CD4-positive, alpha-beta T cell (primary cell): ENCODE data around the gene LRP1B. TPM values are rescaled to one million over a fixed set of nuclear protein-coding genes. Genes with fewer than 3 reads are reported as not detected.

Source experiments
- ATAC-seq: fragments of 200-7000 bp; cut with Tn5 transposase; one replicate; pipeline ENCODE4 v1.10.0; 2022; ENCODE audit warnings: mild to moderate bottlenecking; ENCODE audit not compliant: poor library complexity
- CTCF ChIA-PET: fragments of 350-600 bp; sonication (Branson Sonifier 250); formaldehyde crosslinking; loops from one replicate; lab custom pipeline; 2021; ENCODE audit warnings: antibody characterized with exemption, inconsistent platforms; lab: Charles Lee
- POLR2A ChIA-PET: fragments of 350-600 bp; sonication (Branson Sonifier 250); formaldehyde crosslinking; loops from one replicate; lab custom pipeline; 2021; ENCODE audit warnings: antibody characterized with exemption, inconsistent platforms; lab: Charles Lee
- DNase-seq, 14 experiments: peaks; one replicate each; pipeline ENCODE4 v3.0.0-alpha.2; 2013 to 2020; ENCODE audit warnings: mixed read lengths in 2 of 14
- H3K27ac ChIP-seq, 2 donors: one replicate each; pipeline versions ENCODE4 v1.5.1 to v1.7.0; 2013; ENCODE audit warnings: low read length in 2 of 2, low read depth in 1 of 2, mild to moderate bottlenecking in 1 of 2
- H3K27me3 ChIP-seq, 2 experiments: 1 replicate in 1 of 2; 2 replicates in 1 of 2; pipeline versions ENCODE4 v1.6.1 to v1.7.0; 2013; ENCODE audit warnings: low read length in 2 of 2, control low read depth in 1 of 2, mild to moderate bottlenecking in 1 of 2, moderate library complexity in 1 of 2; ENCODE audit not compliant: insufficient read depth in 2 of 2, control insufficient read depth in 1 of 2
- H3K36me3 ChIP-seq: one replicate; pipeline ENCODE4 v1.6.1; 2013; ENCODE audit warnings: low read length, control low read depth; ENCODE audit not compliant: insufficient read depth
- H3K4me1 ChIP-seq: one replicate; pipeline ENCODE4 v1.6.1; 2013; ENCODE audit warnings: low read length, control low read depth; ENCODE audit not compliant: insufficient read depth
- H3K4me3 ChIP-seq: one replicate; pipeline ENCODE4 v1.5.1; 2013; ENCODE audit warnings: mild to moderate bottlenecking, low read length, moderate library complexity
- H3K9me3 ChIP-seq, 2 experiments: 1 replicate in 1 of 2; 2 replicates in 1 of 2; pipeline versions ENCODE4 v1.6.1 to v1.7.0; 2013; ENCODE audit warnings: low read length in 2 of 2, mild to moderate bottlenecking in 2 of 2, control low read depth in 1 of 2, moderate library complexity in 1 of 2; ENCODE audit not compliant: control insufficient read depth in 1 of 2, insufficient read depth in 1 of 2
- H3K27ac Mint-ChIP-seq: one replicate; pipeline ENCODE4 v1.8.0; 2020; ENCODE audit warnings: mixed read lengths
- H3K27me3 Mint-ChIP-seq: one replicate; pipeline ENCODE4 v1.8.0; 2021; ENCODE audit warnings: mixed read lengths
- H3K36me3 Mint-ChIP-seq: one replicate; pipeline ENCODE4 v1.8.0; 2021; ENCODE audit warnings: low read depth, mixed read lengths
- H3K4me1 Mint-ChIP-seq: one replicate; pipeline ENCODE4 v1.8.0; 2021; ENCODE audit warnings: low read depth, mixed read lengths
- H3K4me3 Mint-ChIP-seq: one replicate; pipeline ENCODE4 v1.8.0; 2020; ENCODE audit warnings: mild to moderate bottlenecking, mixed read lengths
- H3K9me3 Mint-ChIP-seq: one replicate; pipeline ENCODE4 v1.8.0; 2020; ENCODE audit warnings: mixed read lengths
- intact Hi-C, 2 experiments: fragments of 100-400 bp; cut with DNase I in 1 of 2; cut with micrococcal nuclease in 1 of 2; formaldehyde crosslinking; loops; one replicate each; pipeline versions ENCODE4 v1.15.1 to v1.9.0; 2023 to 2025; cut with DNase I, micrococcal nuclease
- total RNA-seq, 174 experiments: library from RNA in 2 of 174; stranded (reverse) in 2 of 174; gene quantifications; one replicate each; pipeline ENCODE4 v1.2.3 and lab custom pipeline; 2021 to 2026
- TF ChIP-seq, protein P1 (sequence below): fragments of 200-600 bp; IDR thresholded peaks from one replicate; pipeline ENCODE4 v1.8.0; 2022; ENCODE audit warnings: antibody characterized with exemption, mild to moderate bottlenecking

The LRP1B gene
- total RNA-seq, 2 experiments from 2014 or later: not detected

DNA sequence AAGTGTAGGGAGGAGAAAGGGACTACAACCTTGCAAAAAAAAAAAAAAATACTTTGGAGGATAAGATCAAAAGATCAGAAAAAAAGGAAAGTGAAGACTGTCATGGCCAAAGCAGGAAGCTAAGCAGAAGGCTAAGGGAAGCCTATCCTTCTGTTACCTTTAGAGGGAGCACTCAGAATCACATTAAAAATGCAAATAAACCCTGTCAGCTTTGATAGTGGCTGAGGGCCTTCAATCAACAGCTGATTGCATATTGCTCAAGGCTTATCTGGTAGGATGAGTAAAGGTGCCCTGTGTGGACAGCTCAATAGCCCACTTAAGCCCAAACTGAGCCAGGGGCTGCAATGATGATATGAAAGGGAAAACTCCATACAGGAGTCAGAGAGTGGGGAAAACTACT, 1021.2 kb downstream of the LRP1B start:
- no peak overlapping the region for H3K27ac Mint-ChIP-seq
- Histone ChIP-seq H3K4me1 (no peaks in the 10 kb centered on the region), H3K27ac (no peak overlapping the region), H3K27me3 (no peaks in the 10 kb centered on the region), H3K4me3 (no peak overlapping the region), H3K36me3 (no peaks in the 10 kb centered on the region), H3K9me3 (peaks cover 0 to 7% of the 10 kb centered on the region in 2 experiments)
- POLR2A ChIA-PET: no interaction called here
- H3K4me1 Mint-ChIP-seq: no peaks in the 10 kb centered on the region
- CTCF ChIA-PET: no interaction called here
- H3K9me3 Mint-ChIP-seq: peaks cover 7% of the 10 kb centered on the region
- intact Hi-C loops: no loop called here
- TF ChIP-seq, protein P1, sequence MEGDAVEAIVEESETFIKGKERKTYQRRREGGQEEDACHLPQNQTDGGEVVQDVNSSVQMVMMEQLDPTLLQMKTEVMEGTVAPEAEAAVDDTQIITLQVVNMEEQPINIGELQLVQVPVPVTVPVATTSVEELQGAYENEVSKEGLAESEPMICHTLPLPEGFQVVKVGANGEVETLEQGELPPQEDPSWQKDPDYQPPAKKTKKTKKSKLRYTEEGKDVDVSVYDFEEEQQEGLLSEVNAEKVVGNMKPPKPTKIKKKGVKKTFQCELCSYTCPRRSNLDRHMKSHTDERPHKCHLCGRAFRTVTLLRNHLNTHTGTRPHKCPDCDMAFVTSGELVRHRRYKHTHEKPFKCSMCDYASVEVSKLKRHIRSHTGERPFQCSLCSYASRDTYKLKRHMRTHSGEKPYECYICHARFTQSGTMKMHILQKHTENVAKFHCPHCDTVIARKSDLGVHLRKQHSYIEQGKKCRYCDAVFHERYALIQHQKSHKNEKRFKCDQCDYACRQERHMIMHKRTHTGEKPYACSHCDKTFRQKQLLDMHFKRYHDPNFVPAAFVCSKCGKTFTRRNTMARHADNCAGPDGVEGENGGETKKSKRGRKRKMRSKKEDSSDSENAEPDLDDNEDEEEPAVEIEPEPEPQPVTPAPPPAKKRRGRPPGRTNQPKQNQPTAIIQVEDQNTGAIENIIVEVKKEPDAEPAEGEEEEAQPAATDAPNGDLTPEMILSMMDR: no peak
- H3K4me3 Mint-ChIP-seq: no peak overlapping the region
- ATAC-seq: no peak
- no peak for DNase-seq
- no peaks in the 10 kb centered on the region for H3K36me3 Mint-ChIP-seq
- no peaks in the 10 kb centered on the region for H3K27me3 Mint-ChIP-seq

DNA sequence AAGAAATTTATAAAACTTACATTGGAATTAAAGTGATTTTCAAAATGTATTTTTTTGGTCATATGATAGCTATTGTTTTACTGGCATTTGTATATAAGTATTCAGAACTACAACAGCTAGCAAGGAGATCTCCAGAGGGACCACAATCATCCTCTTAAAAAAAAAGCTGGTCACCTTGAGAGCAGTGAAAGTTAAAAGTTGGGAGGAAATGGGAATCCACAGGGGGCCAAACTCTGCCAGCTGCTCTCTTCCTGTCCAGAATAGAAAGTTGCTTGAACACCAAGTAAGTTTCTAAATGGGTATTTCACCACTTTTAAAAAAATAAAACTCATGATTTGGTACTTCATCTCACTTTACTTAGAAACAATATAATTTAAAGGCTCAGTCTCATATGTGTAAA, 1025.1 kb downstream of the LRP1B start:
- Histone ChIP-seq H3K27me3 (no peaks in the 10 kb centered on the region), H3K4me1 (no peaks in the 10 kb centered on the region), H3K9me3 (no peaks in the 10 kb centered on the region), H3K36me3 (no peaks in the 10 kb centered on the region), H3K27ac (no peak overlapping the region), H3K4me3 (no peak overlapping the region)
- Mint-ChIP-seq H3K4me3 (no peak overlapping the region), H3K9me3 (peaks cover 17% of the 10 kb centered on the region), H3K27me3 (no peaks in the 10 kb centered on the region), H3K36me3 (no peaks in the 10 kb centered on the region), H3K27ac (no peak overlapping the region), H3K4me1 (no peaks in the 10 kb centered on the region)
- POLR2A ChIA-PET: no interaction called here
- TF ChIP-seq, protein P1: no peak
- CTCF ChIA-PET: no interaction called here
- intact Hi-C loops: no loop called here
- no peak for ATAC-seq
- DNase-seq: no peak

DNA sequence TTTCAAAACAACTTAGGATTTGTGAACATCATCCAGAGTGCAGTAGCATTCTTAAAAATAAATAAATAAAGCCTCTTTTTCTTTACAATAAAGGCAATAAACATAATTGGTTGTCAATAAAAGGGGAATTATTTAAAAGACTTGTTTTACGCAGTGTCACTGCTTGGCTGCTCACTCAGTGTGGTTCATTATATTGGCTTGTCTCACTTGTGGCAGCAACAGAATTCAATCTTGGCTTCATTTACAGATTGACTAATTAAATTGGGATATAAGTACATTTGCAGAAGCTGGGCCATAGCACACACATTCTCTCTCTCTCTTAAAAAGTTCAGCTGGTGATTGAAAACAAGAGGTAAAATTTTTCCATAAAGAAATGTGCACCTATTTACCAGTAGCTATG, 1027.6 kb downstream of the LRP1B start:
- peaks cover 13% of the 10 kb centered on the region for H3K9me3 Mint-ChIP-seq
- intact Hi-C loops: no loop called here
- H3K4me3 Mint-ChIP-seq: no peak overlapping the region
- Histone ChIP-seq H3K27me3 (no peaks in the 10 kb centered on the region), H3K4me1 (no peaks in the 10 kb centered on the region), H3K9me3 (no peaks in the 10 kb centered on the region), H3K36me3 (no peaks in the 10 kb centered on the region), H3K27ac (no peak overlapping the region), H3K4me3 (no peak overlapping the region)
- no peak overlapping the region for H3K27ac Mint-ChIP-seq
- no peaks in the 10 kb centered on the region for H3K27me3 Mint-ChIP-seq
- no peak for DNase-seq
- no peaks in the 10 kb centered on the region for H3K4me1 Mint-ChIP-seq
- CTCF ChIA-PET: no interaction called here
- TF ChIP-seq, protein P1: no peak
- H3K36me3 Mint-ChIP-seq: no peaks in the 10 kb centered on the region
- POLR2A ChIA-PET: no interaction called here
- ATAC-seq: no peak
